Karpas-422 (cell line): ENCODE results near the gene TLCD2. TPM values are rescaled to one million over a fixed set of nuclear protein-coding genes. Genes with fewer than 3 reads are reported as not detected.

Source experiments
- DNase-seq: peaks from one replicate; pipeline ENCODE4 v3.0.0-alpha.2; 2015
- H2AFZ ChIP-seq: fragments of 200-600 bp; sonication (generic); 2 replicates; pipeline ENCODE4 v1.6.1; 2014; ENCODE audit warnings: antibody characterized with exemption, low read length, mixed read lengths
- H3K27ac ChIP-seq: fragments of 200-600 bp; sonication (generic); 2 replicates; pipeline ENCODE4 v1.5.1; 2014; ENCODE audit warnings: mild to moderate bottlenecking, low read length, moderate library complexity
- H3K27me3 ChIP-seq: fragments of 200-600 bp; sonication (generic); 2 replicates; pipeline ENCODE4 v1.6.1; 2014; ENCODE audit warnings: low read length, mixed read lengths
- H3K36me3 ChIP-seq: fragments of 200-600 bp; sonication (generic); 2 replicates; pipeline ENCODE4 v1.6.1; 2014; ENCODE audit warnings: low read length, mixed read lengths; ENCODE audit not compliant: insufficient read depth
- H3K4me1 ChIP-seq: fragments of 200-600 bp; sonication (generic); 2 replicates; pipeline ENCODE4 v1.6.1; 2014; ENCODE audit warnings: mild to moderate bottlenecking, low read length, mixed read lengths
- H3K4me2 ChIP-seq: fragments of 200-600 bp; sonication (generic); 2 replicates; pipeline ENCODE4 v1.6.1; 2014; ENCODE audit warnings: low read length, low read depth, mild to moderate bottlenecking; ENCODE audit not compliant: poor library complexity, severe bottlenecking
- H3K4me3 ChIP-seq: fragments of 200-600 bp; sonication (generic); 2 replicates; pipeline ENCODE4 v1.5.1; 2014; ENCODE audit warnings: mild to moderate bottlenecking, antibody characterized with exemption, low read length, mixed read lengths
- H3K79me2 ChIP-seq: fragments of 200-600 bp; sonication (generic); 2 replicates; pipeline ENCODE4 v1.6.1; 2014; ENCODE audit warnings: mild to moderate bottlenecking, low read length, mixed read lengths
- H3K9ac ChIP-seq: fragments of 200-600 bp; sonication (generic); 2 replicates; pipeline ENCODE4 v1.6.0; 2014; ENCODE audit warnings: low read length
- H3K9me2 ChIP-seq: fragments of 200-600 bp; sonication (generic), shearing (Covaris generic); replicated peaks from 2 replicates; pipeline ENCODE4 v1.6.0; 2014; ENCODE audit warnings: mild to moderate bottlenecking, low read length, moderate library complexity; ENCODE audit not compliant: insufficient read depth
- H3K9me3 ChIP-seq: fragments of 300-700, 200-600 bp; sonication (generic); 2 replicates; pipeline ENCODE4 v1.6.1; 2014; ENCODE audit warnings: low read length, mixed read lengths
- H4K20me1 ChIP-seq: fragments of 200-600 bp; sonication (generic); 2 replicates; pipeline ENCODE4 v1.6.1; 2014; ENCODE audit warnings: mild to moderate bottlenecking, antibody characterized with exemption, low read length, low read depth; ENCODE audit not compliant: insufficient read depth
- total RNA-seq: library from RNA; depleted of rRNA; stranded (reverse); fragments of >200 nt; shearing (Covaris generic); gene quantifications from 2 replicates; pipeline ENCODE4 v1.2.3, GENCODE V29; 2014; ENCODE audit warnings: low replicate concordance

Gene TLCD2
- total RNA-seq, 1 experiment from 2014 or later, result not detected

DNA sequence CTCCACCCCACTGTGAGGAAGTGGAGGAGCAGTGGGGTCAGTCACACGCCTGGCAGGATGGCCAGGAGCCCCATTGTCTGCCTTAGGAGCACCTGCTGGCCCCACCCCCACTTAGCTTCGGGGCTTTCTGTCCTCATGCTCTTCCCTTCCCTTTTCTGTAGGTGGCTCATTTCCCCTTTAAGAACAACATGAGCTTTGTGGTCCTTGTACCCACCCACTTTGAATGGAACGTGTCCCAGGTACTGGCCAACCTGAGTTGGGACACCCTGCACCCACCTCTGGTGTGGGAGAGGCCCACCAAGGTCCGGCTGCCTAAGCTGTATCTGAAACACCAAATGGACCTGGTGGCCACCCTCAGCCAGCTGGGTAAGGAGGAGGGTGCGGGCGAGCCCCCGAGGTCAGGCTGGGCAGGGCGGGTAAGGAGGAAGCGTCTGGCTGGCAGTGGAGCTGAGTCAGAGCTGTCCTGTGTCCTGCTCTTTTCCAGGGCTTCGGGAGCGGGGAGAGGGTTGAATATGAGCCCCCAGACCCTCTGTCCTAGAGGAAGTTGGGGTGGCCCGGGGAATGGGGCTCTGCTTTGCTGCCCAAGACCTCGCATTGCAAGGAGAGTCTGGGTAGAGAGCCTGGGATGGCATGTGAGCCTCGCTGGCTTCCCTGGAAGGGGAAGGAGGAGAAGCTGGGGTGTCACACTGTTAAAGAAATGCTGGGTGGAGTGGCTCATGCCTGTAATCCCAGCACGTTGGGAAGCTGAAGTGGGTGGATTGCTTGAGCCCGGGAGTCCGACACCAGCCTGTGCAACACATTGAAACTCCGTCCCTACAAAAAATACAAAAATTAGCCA is 42.5 kb upstream of the TLCD2 start:
- H3K27ac ChIP-seq, result no peak overlapping the region
- H4K20me1 ChIP-seq, result no peaks in the 10 kb centered on the region
- H3K9me2 ChIP-seq, result no peaks in the 10 kb centered on the region
- no peak for DNase-seq
- H3K79me2 ChIP-seq, result no peaks in the 10 kb centered on the region
- H3K4me3 ChIP-seq, result no peak overlapping the region
- no peaks in the 10 kb centered on the region for H3K27me3 ChIP-seq
- H3K9me3 ChIP-seq, result no peaks in the 10 kb centered on the region
- no peak overlapping the region for H2AFZ ChIP-seq
- peaks cover 6% of the 10 kb centered on the region; the same call in 1 of the 2 replicates for H3K4me1 ChIP-seq
- H3K4me2 ChIP-seq, result no peak overlapping the region
- no peak overlapping the region for H3K9ac ChIP-seq
- no peaks in the 10 kb centered on the region for H3K36me3 ChIP-seq

- Histone ChIP-seq H3K27me3 (no peaks in the 10 kb centered on the region), H3K9me3 (no peaks in the 10 kb centered on the region), H3K4me3 (no peak overlapping the region), H2AFZ (no peak overlapping the region), H3K27ac (no peak overlapping the region), H3K9me2 (no peaks in the 10 kb centered on the region), H3K4me2 (no peak overlapping the region), H3K36me3 (no peaks in the 10 kb centered on the region), H3K9ac (no peak overlapping the region), H4K20me1 (no peaks in the 10 kb centered on the region), H3K79me2 (no peaks in the 10 kb centered on the region), H3K4me1 (peaks cover 6% of the 10 kb centered on the region; the same call in 1 of the 2 replicates)
- no peak for DNase-seq
Observed at GRCh38 chr17:1750628-1751027, 40.5 kb upstream of the TLCD2 start.

DNA sequence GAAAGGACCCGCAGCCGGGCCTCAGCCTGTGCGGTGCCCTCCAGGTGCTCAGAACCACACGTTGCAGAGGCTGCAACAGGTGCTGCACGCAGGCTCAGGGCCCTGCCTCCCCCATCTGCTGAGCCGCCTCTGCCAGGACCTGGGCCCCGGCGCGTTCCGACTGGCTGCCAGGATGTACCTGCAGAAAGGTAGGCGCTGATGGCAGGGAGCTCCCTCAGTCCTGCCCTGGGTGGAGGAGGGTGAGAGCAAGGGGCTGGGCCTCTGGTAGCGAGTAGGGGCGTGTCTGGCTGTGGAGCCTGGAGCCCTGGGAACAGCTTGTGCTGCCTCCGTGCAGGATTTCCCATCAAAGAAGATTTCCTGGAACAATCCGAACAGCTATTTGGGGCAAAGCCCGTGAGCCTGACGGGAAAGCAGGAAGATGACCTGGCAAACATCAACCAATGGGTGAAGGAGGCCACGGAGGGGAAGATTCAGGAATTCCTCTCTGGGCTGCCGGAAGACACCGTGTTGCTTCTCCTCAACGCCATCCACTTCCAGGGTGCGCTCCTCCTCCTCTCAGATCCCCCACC is 36.9 kb upstream of the TLCD2 start:
- Histone ChIP-seq H3K79me2 (no peaks in the 10 kb centered on the region), H3K27me3 (no peaks in the 10 kb centered on the region), H3K4me3 (no peak overlapping the region), H3K9ac (no peak overlapping the region), H3K4me1 (peaks cover 3% of the 10 kb centered on the region; the same call in 1 of the 2 replicates), H3K4me2 (no peak overlapping the region), H3K36me3 (no peaks in the 10 kb centered on the region), H3K9me3 (no peaks in the 10 kb centered on the region), H2AFZ (no peak overlapping the region), H4K20me1 (no peaks in the 10 kb centered on the region), H3K9me2 (no peaks in the 10 kb centered on the region), H3K27ac (no peak overlapping the region)
- DNase-seq, result no peak

DNA sequence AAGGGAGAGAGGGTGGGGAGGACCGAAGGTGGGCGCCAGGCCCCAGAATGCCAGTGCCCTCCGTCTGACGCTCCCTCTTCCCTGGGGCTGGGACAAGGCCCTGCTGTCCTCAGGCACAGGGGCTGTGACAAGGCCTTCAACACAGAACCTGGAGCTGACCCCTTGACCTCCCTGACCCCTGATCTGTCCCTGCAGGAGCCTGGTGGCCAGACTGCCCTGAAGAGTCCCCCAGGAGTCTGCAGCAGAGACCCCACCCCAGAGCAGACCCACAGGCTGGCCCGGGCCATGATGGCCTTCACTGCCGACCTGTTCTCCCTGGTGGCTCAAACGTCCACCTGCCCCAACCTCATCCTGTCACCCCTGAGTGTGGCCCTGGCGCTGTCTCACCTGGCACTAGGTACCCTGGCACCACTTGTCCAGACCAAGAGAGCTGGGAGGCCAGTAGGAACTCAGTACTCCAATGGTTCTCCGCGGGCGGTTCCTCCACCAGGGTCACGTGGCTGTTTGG is 35.4 kb upstream of the TLCD2 start:
- Histone ChIP-seq H3K9me3 (no peaks in the 10 kb centered on the region), H3K27ac (no peak overlapping the region), H3K4me2 (no peak overlapping the region), H2AFZ (no peak overlapping the region), H3K4me1 (peaks cover 3% of the 10 kb centered on the region; the same call in 1 of the 2 replicates), H4K20me1 (no peaks in the 10 kb centered on the region), H3K27me3 (no peaks in the 10 kb centered on the region), H3K79me2 (no peaks in the 10 kb centered on the region), H3K9ac (no peak overlapping the region), H3K4me3 (no peak overlapping the region), H3K9me2 (no peaks in the 10 kb centered on the region), H3K36me3 (no peaks in the 10 kb centered on the region)
- DNase-seq, result peak; percentile 39

GRCh38 chr17:1744551-1745512 is 34.7 kb upstream of the TLCD2 start:
- no peak overlapping the region for H3K27ac ChIP-seq
- no peak overlapping the region for H3K9ac ChIP-seq
- H2AFZ ChIP-seq, result no peak overlapping the region
- no peaks in the 10 kb centered on the region for H3K9me3 ChIP-seq
- no peaks in the 10 kb centered on the region for H3K9me2 ChIP-seq
- no peaks in the 10 kb centered on the region for H3K36me3 ChIP-seq
- H4K20me1 ChIP-seq, result no peaks in the 10 kb centered on the region
- H3K4me1 ChIP-seq, result peaks cover 3% of the 10 kb centered on the region; the same call in 1 of the 2 replicates
- DNase-seq, result peak; percentile 36
- H3K4me3 ChIP-seq, result no peak overlapping the region
- no peak overlapping the region for H3K4me2 ChIP-seq
- H3K27me3 ChIP-seq, result no peaks in the 10 kb centered on the region
- H3K79me2 ChIP-seq, result no peaks in the 10 kb centered on the region

- DNase-seq, result no peak
- H3K4me1 ChIP-seq, result no peaks in the 10 kb centered on the region
- H3K9me2 ChIP-seq, result no peaks in the 10 kb centered on the region
- no peaks in the 10 kb centered on the region for H3K79me2 ChIP-seq
- no peaks in the 10 kb centered on the region for H3K9me3 ChIP-seq
- no peak overlapping the region for H3K4me2 ChIP-seq
- no peaks in the 10 kb centered on the region for H4K20me1 ChIP-seq
- H3K27ac ChIP-seq, result no peak overlapping the region
- H3K4me3 ChIP-seq, result no peak overlapping the region
- H3K27me3 ChIP-seq, result no peaks in the 10 kb centered on the region
- H2AFZ ChIP-seq, result no peak overlapping the region
- H3K36me3 ChIP-seq, result no peaks in the 10 kb centered on the region
- no peak overlapping the region for H3K9ac ChIP-seq
Observed at GRCh38 chr17:1743088-1743439, 32.9 kb upstream of the TLCD2 start.

DNA sequence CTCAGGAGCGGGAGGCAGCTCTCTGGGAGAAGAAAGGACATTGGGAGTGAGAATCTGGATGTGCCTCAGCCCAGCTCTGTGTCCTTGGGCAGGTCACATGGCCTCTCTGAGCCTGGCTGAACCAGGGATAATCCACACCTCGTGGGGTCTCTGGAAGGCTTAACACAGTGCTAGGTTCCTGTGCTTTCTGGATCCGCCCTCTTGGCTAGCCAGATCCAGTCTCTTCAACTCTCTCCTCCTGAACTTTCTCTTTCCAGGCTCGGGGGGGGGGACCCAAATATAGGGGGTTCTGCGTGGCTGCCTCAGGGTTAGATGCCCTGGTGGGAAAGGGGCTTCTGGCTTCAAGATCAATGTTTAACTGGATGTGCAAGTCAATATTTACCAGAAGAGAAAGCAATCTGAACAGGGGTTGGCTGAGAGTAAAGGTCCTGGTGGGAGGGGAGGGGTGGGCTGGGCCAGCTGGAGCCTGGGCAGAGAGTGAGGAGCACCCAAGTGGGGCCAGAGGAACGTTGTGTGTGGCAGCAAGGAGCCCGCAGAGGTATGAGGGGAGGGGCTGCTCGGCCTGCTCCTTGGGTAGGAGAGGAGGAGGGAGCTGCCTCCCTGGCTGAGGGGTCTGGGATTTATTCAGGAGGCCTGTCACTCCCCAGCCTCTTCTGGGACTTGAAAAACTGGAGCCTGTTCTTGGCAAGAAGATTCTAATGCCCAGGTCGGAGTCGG is 32.4 kb upstream of the TLCD2 start, which contains the start of gene SERPINF2:
Gene SERPINF2 (plus strand): TSS at position 501 of the 717 bp plus-strand sequence. CDS start 2,125 bp downstream, outside the sequence.
- Histone ChIP-seq H3K27me3 (no peaks in the 10 kb centered on the region), H3K4me3 (no peak within 1 kb of the TSS), H2AFZ (no peak within 1 kb of the TSS), H3K4me1 (no peaks in the 10 kb centered on the region), H3K36me3 (no peaks in the 10 kb centered on the region), H3K79me2 (no peaks in the 10 kb centered on the region), H3K27ac (no peak within 1 kb of the TSS), H3K9me3 (no peaks in the 10 kb centered on the region), H3K9ac (no peak within 1 kb of the TSS), H3K4me2 (no peak within 1 kb of the TSS), H3K9me2 (no peaks in the 10 kb centered on the region), H4K20me1 (no peaks in the 10 kb centered on the region)
- peak; percentile 39 for DNase-seq
